Right atrium auricular region (tissue), 2 donors: ENCODE measurements around the gene LATS2. TPM values are rescaled to one million over a fixed set of nuclear protein-coding genes. Genes with fewer than 3 reads are reported as not detected.
A peak's percentile ranks its signal among the peaks of the same experiment; 100 is the strongest.

Source experiments
- DNase-seq: peaks from one replicate; pipeline ENCODE4 v3.0.0-alpha.2; 2019; ENCODE audit warnings: low spot score
- H3K27ac ChIP-seq, 2 donors: fragments of 200-600 bp; sonication (generic); 1 replicate in 1 of 2; 2 replicates in 1 of 2; pipeline ENCODE4 v1.5.1; 2016 to 2019
- H3K27me3 ChIP-seq, 2 donors: fragments of 200-600 bp; sonication (generic); one replicate each; pipeline versions ENCODE4 v1.5.1 to v1.6.0; 2017 to 2019
- H3K36me3 ChIP-seq: fragments of 200-600 bp; sonication (generic); one replicate; pipeline ENCODE4 v1.5.1; 2016
- H3K4me1 ChIP-seq, 2 donors: fragments of 200-600 bp; sonication (generic); one replicate each; pipeline versions ENCODE4 v1.5.1 to v1.6.0; 2017 to 2019
- H3K4me3 ChIP-seq, 2 donors: fragments of 200-600 bp; sonication (generic); 1 replicate in 1 of 2; 2 replicates in 1 of 2; pipeline ENCODE4 v1.5.1; 2017 to 2019; ENCODE audit warnings: mild to moderate bottlenecking in 1 of 2, moderate library complexity in 1 of 2
- H3K9me3 ChIP-seq, 2 donors: fragments of 200-600 bp; sonication (generic); one replicate each; pipeline ENCODE4 v1.5.1; 2019
- CTCF ChIP-seq, 2 donors: fragments of 200-600 bp; sonication (generic); IDR thresholded peaks; one replicate each; pipeline ENCODE4 v1.5.1; 2019; ENCODE audit warnings: antibody characterized with exemption in 2 of 2
- total RNA-seq, 2 donors: library from RNA; depleted of rRNA; stranded (reverse); fragments of >200 nt; gene quantifications; one replicate each; pipeline ENCODE4 v1.1.0, GENCODE V29; 2016

LATS2 gene
- total RNA-seq, 2 donors from 2014 or later, result 20.9 to 33.3 TPM

- DNase-seq, result peak; percentile 71
- TF ChIP-seq CTCF (IDR thresholded peaks at IDR 0.05), result no peak
- peaks cover 0 to 23% of the 10 kb centered on the region in 2 donors for H3K4me1 ChIP-seq
- H3K36me3 ChIP-seq, result no peaks in the 10 kb centered on the region
- peak overlapping the region in 1 of 2 donors; percentile 67 for H3K4me3 ChIP-seq
- H3K27me3 ChIP-seq, result no peaks in the 10 kb centered on the region
- H3K9me3 ChIP-seq, result no peaks in the 10 kb centered on the region
- peak overlapping the region; percentile 75 to 82 for H3K27ac ChIP-seq
Observed at GRCh38 chr13:21074546-21074945, 13.2 kb upstream of the LATS2 start.

- Histone ChIP-seq H3K27me3 (no peaks in the 10 kb centered on the region), H3K9me3 (no peaks in the 10 kb centered on the region), H3K27ac (no peak overlapping the region), H3K4me3 (no peak overlapping the region), H3K4me1 (peaks cover 0 to 22% of the 10 kb centered on the region in 2 donors), H3K36me3 (no peaks in the 10 kb centered on the region)
- DNase-seq, result no peak
- TF ChIP-seq CTCF (IDR thresholded peaks at IDR 0.05), result no peak
Observed at GRCh38 chr13:21071924-21072323, 10.5 kb upstream of the LATS2 start.

GRCh38 chr13:21071015-21071414, 9.6 kb upstream of the LATS2 start:
- no peak for TF ChIP-seq CTCF (IDR thresholded peaks at IDR 0.05)
- no peak for DNase-seq
- Histone ChIP-seq H3K9me3 (no peaks in the 10 kb centered on the region), H3K4me3 (no peak overlapping the region), H3K27ac (no peak overlapping the region), H3K27me3 (no peaks in the 10 kb centered on the region), H3K36me3 (no peaks in the 10 kb centered on the region), H3K4me1 (peaks cover 0 to 18% of the 10 kb centered on the region in 2 donors)

GRCh38 chr13:21069561-21070004, 8.2 kb upstream of the LATS2 start:
- H3K9me3 ChIP-seq, result no peaks in the 10 kb centered on the region
- peak overlapping the region; percentile 46 to 48 for H3K27ac ChIP-seq
- H3K36me3 ChIP-seq, result no peaks in the 10 kb centered on the region
- H3K27me3 ChIP-seq, result no peaks in the 10 kb centered on the region
- no peak for DNase-seq
- no peak for TF ChIP-seq CTCF (IDR thresholded peaks at IDR 0.05)
- no peak overlapping the region for H3K4me3 ChIP-seq
- H3K4me1 ChIP-seq, result peaks cover 0 to 5% of the 10 kb centered on the region in 2 donors

- DNase-seq, result no peak
- no peaks in the 10 kb centered on the region for H3K9me3 ChIP-seq
- H3K27me3 ChIP-seq, result no peaks in the 10 kb centered on the region
- H3K4me3 ChIP-seq, result no peak overlapping the region
- H3K4me1 ChIP-seq, result peaks cover 0 to 3% of the 10 kb centered on the region in 2 donors
- H3K36me3 ChIP-seq, result no peaks in the 10 kb centered on the region
- H3K27ac ChIP-seq, result no peak overlapping the region
- TF ChIP-seq CTCF (IDR thresholded peaks at IDR 0.05), result no peak
Observed at GRCh38 chr13:21067848-21068247, 6.5 kb upstream of the LATS2 start.

- Histone ChIP-seq H3K4me3 (no peak overlapping the region), H3K4me1 (peaks cover 0 to 3% of the 10 kb centered on the region in 2 donors), H3K27ac (no peak overlapping the region), H3K27me3 (no peaks in the 10 kb centered on the region), H3K36me3 (no peaks in the 10 kb centered on the region), H3K9me3 (no peaks in the 10 kb centered on the region)
- no peak for DNase-seq
- TF ChIP-seq CTCF (IDR thresholded peaks at IDR 0.05), result no peak
Observed at GRCh38 chr13:21066946-21067345, 5.6 kb upstream of the LATS2 start.
